ENCODE data around the gene BEST4. TPM values are rescaled to one million over a fixed set of nuclear protein-coding genes. Genes with fewer than 3 reads are reported as not detected.
A peak's percentile ranks its signal among the peaks of the same experiment; 100 is the strongest.

Gene BEST4
- total and polyA plus RNA-seq, 2 of the 13 experiments (the other 11 are each of a cell fraction or from before 2014, with no cell fraction given), result 0.77 to 1.4 TPM

- no TSS peak for BruUV-seq (replicated peaks)
- Histone ChIP-seq H3K27ac (ENCODE audit: extremely low read length, insufficient read depth, low read length) (no peak overlapping the region), H3K4me1 (ENCODE audit: insufficient read depth, low read length) (peaks cover 68% of the 10 kb centered on the region), H3K4me3 (replicated peaks in 1 of 3; ENCODE audit: insufficient read depth in 1 of 3, low read depth in 2 of 3, low read length in 3 of 3) (no peak overlapping the region), H3K9me3 (ENCODE audit: low read length) (no peaks in the 10 kb centered on the region), H3K9ac (ENCODE audit: insufficient read depth, low read depth, low read length) (0 out of 2 replicates have a peak overlapping the region, but pooled peaks have one; percentile 0), H3K36me3 (replicated peaks in 1 of 2; ENCODE audit: control insufficient read depth in 1 of 2, insufficient read depth in 2 of 2, low read length in 2 of 2) (peaks cover 6 to 38% of the 10 kb centered on the region in 2 experiments; a peak in 4 of 5 replicates), H2AFZ (ENCODE audit: low read length) (no peak overlapping the region), H3K27me3 (ENCODE audit: control insufficient read depth in 1 of 2, insufficient read depth in 2 of 2, low read length in 2 of 2) (no peaks in the 10 kb centered on the region), H3K4me2 (ENCODE audit: low read depth, low read length) (no peak overlapping the region), H3K79me2 (ENCODE audit: insufficient read depth, low read length) (peaks cover 17% of the 10 kb centered on the region), H4K20me1 (ENCODE audit: insufficient read depth, low read length) (0 out of 2 replicates have a peak, but pooled peaks cover 7% of the 10 kb centered on the region)
- DNase-seq (ENCODE audit: low spot score) (no peak), FAIRE-seq (no peak), ATAC-seq (no peak)
- 98% methylated on average over 9 of the region's 9 CpGs for WGBS (ENCODE audit: low lambda C conversion rate)
- TF ChIP-seq GLI4 (CRISPR knock-in tag; IDR thresholded peaks at IDR 0.05; ENCODE audit: borderline replicate concordance) (no peak), SOX5 (CRISPR knock-in tag; IDR thresholded peaks at IDR 0.05; ENCODE audit: borderline replicate concordance) (no peak), DDIT3 (CRISPR knock-in tag; IDR thresholded peaks at IDR 0.05) (no peak), KLF13 (CRISPR knock-in tag; IDR thresholded peaks at IDR 0.05) (no peak), ZNF30 (CRISPR knock-in tag; IDR thresholded peaks at IDR 0.05) (no peak), IRF1 (CRISPR knock-in tag; IDR thresholded peaks at IDR 0.05; ENCODE audit: low read depth) (no peak), BRD4 (CRISPR knock-in tag; IDR thresholded peaks at IDR 0.05) (no peak), FOXP4 (CRISPR knock-in tag; IDR thresholded peaks at IDR 0.05) (no peak), ATF4 (CRISPR knock-in tag; IDR thresholded peaks at IDR 0.05) (no peak), EP300 (IDR thresholded peaks at IDR 0.05; ENCODE audit: low read depth in 2 of 2, low read length in 2 of 2) (no peak), EP300 (CRISPR knock-in tag; IDR thresholded peaks at IDR 0.05; ENCODE audit: borderline replicate concordance) (no peak), ZNF790 (CRISPR knock-in tag; IDR thresholded peaks at IDR 0.05; ENCODE audit: borderline replicate concordance) (no peak), HMGA1 (CRISPR knock-in tag; conservative IDR thresholded peaks at IDR 0.05) (no peak), HOXA3 (CRISPR knock-in tag; IDR thresholded peaks at IDR 0.05) (no peak)
- in situ Hi-C loops (cut with HindIII; ENCODE audit: extremely low pct_ligation_motif_present, low pct_unique_long_range_greater_than_20kb), result no loop called here
- intact Hi-C loops (cut with micrococcal nuclease; ENCODE audit: unreplicated experiment), result no loop called here
- ChIA-PET CTCF (ENCODE audit: low intra/inter-chr PET ratio, low total read pairs) (no interaction called here), POLR2A (interaction anchor here (6.7 to 12.9 kb wide), 2 partner anchors 17 to 19 kb away, joined by 168 to 570 read pairs; no protein-coding TSS in a partner anchor)
Observed at GRCh38 chr1:44803062-44803311, 15.0 kb upstream of the BEST4 start.

All from HepG2 (cell line).